Measurements from ENCODE around the gene RPL41. TPM values are rescaled to one million over a fixed set of nuclear protein-coding genes. Genes with fewer than 3 reads are reported as not detected.

The RPL41 gene
- total and polyA plus RNA-seq, 4 donors = 979 to 2,155 (median 1,482) TPM

DNA sequence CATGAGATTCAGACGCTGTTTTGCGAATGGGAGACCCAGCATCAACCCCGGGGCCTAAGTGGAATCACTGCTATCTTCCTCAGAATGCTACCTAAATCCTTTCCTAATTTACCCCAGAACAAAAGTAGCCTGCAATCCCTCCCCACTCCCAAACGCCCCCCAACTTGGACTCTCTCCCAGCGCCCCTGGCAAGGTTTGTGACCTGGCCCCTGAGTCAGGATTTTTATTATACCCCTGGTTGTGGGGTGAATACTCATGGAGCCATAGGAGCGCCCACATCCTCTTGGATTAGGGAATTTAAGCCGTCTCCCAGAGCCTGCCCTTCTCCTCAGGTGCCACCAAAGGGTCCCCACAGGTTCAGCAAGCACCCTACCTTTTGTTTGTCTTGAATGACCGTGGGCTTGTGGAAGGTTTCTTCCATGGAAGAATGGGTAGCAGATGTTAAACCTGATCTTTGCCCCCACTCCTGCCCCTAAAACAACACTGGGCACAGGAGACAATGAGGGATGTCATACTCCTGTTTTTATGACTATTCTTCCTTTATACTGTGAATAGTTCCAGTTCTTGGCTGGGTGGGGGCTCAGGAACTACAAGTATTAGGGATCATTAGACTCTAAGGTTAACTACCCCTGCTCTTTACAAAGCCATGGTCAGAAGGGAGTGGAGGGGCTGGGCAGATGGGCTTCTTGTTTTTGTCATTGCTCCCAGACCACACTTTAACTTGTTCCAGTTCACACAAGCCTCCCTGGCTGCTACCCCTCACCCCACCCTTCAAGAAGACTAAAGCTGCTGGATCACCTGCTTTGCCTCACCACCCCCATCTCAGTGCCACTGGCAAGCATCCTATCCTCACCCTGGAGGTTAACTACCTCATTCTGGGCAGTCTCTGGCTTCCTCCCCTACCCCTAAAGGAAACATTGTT is 36.6 kb downstream of the RPL41 start:
- H3K9ac ChIP-seq (ENCODE audit: low read depth in 1 of 2, low read length in 2 of 2) = peak overlapping the region; percentile 76 to 86
- 18% methylated on average over 8 of the region's 8 CpGs for WGBS
- peak overlapping the region; percentile 88 to 98 for H3K27ac ChIP-seq (ENCODE audit: low read depth in 1 of 2, low read length in 2 of 2)
- H3K27me3 ChIP-seq (ENCODE audit: control insufficient read depth in 4 of 4, insufficient read depth in 4 of 4, low read length in 3 of 4) = no peaks in the 10 kb centered on the region
- H3K36me3 ChIP-seq (ENCODE audit: control insufficient read depth in 4 of 4, insufficient read depth in 3 of 4, low read depth in 1 of 4, low read length in 3 of 4) = no peaks in the 10 kb centered on the region
- H3K4me1 ChIP-seq (ENCODE audit: control insufficient read depth in 4 of 4, insufficient read depth in 4 of 4, low read length in 3 of 4) = peaks cover 9 to 37% (median 28%) of the 10 kb centered on the region in 4 donors
- no peaks in the 10 kb centered on the region for H3K9me3 ChIP-seq (ENCODE audit: control insufficient read depth in 4 of 4, low read length in 3 of 4)
- peak overlapping the region; percentile 4 to 83 (median 79) for H3K4me3 ChIP-seq (ENCODE audit: low read depth in 1 of 3, low read length in 3 of 3)
- DNase-seq (ENCODE audit: low spot score) = no peak
- TF ChIP-seq FOXA1 (IDR thresholded peaks at IDR 0.05) = no peak
- TF ChIP-seq, protein P1, sequence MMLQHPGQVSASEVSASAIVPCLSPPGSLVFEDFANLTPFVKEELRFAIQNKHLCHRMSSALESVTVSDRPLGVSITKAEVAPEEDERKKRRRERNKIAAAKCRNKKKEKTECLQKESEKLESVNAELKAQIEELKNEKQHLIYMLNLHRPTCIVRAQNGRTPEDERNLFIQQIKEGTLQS (IDR thresholded peaks at IDR 0.05) = no peak
- no peak for TF ChIP-seq RXRA (IDR thresholded peaks at IDR 0.05)
- TF ChIP-seq NR2F2 (IDR thresholded peaks at IDR 0.05) = no peak
- TF ChIP-seq FOXA2 (IDR thresholded peaks at IDR 0.05) = no peak
- no peak for TF ChIP-seq HNF4G (IDR thresholded peaks at IDR 0.05)
- no peak for TF ChIP-seq GABPA (IDR thresholded peaks at IDR 0.05 in 1 of 2, conservative IDR thresholded peaks at IDR 0.05 in 1 of 2)
- TF ChIP-seq, protein P2, sequence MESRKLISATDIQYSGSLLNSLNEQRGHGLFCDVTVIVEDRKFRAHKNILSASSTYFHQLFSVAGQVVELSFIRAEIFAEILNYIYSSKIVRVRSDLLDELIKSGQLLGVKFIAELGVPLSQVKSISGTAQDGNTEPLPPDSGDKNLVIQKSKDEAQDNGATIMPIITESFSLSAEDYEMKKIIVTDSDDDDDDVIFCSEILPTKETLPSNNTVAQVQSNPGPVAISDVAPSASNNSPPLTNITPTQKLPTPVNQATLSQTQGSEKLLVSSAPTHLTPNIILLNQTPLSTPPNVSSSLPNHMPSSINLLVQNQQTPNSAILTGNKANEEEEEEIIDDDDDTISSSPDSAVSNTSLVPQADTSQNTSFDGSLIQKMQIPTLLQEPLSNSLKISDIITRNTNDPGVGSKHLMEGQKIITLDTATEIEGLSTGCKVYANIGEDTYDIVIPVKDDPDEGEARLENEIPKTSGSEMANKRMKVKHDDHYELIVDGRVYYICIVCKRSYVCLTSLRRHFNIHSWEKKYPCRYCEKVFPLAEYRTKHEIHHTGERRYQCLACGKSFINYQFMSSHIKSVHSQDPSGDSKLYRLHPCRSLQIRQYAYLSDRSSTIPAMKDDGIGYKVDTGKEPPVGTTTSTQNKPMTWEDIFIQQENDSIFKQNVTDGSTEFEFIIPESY (IDR thresholded peaks at IDR 0.05) = no peak
- TF ChIP-seq YY1 (IDR thresholded peaks at IDR 0.05) = no peak
- no peak for TF ChIP-seq EGR1 (IDR thresholded peaks at IDR 0.05; ENCODE audit: low read depth in 2 of 2)
- no peak for TF ChIP-seq SP1 (IDR thresholded peaks at IDR 0.05)
- no peak for TF ChIP-seq HNF4A (conservative IDR thresholded peaks at IDR 0.05)
- no peak for TF ChIP-seq JUND (IDR thresholded peaks at IDR 0.05)
- TF ChIP-seq, protein P3, sequence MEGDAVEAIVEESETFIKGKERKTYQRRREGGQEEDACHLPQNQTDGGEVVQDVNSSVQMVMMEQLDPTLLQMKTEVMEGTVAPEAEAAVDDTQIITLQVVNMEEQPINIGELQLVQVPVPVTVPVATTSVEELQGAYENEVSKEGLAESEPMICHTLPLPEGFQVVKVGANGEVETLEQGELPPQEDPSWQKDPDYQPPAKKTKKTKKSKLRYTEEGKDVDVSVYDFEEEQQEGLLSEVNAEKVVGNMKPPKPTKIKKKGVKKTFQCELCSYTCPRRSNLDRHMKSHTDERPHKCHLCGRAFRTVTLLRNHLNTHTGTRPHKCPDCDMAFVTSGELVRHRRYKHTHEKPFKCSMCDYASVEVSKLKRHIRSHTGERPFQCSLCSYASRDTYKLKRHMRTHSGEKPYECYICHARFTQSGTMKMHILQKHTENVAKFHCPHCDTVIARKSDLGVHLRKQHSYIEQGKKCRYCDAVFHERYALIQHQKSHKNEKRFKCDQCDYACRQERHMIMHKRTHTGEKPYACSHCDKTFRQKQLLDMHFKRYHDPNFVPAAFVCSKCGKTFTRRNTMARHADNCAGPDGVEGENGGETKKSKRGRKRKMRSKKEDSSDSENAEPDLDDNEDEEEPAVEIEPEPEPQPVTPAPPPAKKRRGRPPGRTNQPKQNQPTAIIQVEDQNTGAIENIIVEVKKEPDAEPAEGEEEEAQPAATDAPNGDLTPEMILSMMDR (IDR thresholded peaks at IDR 0.05; ENCODE audit: low read depth, low read length, missing input control) = no peak
- no peak for TF ChIP-seq TAF1 (conservative IDR thresholded peaks at IDR 0.05)
- no peak for TF ChIP-seq RAD21 (IDR thresholded peaks at IDR 0.05)
- TF ChIP-seq, protein P4, sequence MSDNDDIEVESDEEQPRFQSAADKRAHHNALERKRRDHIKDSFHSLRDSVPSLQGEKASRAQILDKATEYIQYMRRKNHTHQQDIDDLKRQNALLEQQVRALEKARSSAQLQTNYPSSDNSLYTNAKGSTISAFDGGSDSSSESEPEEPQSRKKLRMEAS (IDR thresholded peaks at IDR 0.05) = no peak
- TF ChIP-seq, protein P5, sequence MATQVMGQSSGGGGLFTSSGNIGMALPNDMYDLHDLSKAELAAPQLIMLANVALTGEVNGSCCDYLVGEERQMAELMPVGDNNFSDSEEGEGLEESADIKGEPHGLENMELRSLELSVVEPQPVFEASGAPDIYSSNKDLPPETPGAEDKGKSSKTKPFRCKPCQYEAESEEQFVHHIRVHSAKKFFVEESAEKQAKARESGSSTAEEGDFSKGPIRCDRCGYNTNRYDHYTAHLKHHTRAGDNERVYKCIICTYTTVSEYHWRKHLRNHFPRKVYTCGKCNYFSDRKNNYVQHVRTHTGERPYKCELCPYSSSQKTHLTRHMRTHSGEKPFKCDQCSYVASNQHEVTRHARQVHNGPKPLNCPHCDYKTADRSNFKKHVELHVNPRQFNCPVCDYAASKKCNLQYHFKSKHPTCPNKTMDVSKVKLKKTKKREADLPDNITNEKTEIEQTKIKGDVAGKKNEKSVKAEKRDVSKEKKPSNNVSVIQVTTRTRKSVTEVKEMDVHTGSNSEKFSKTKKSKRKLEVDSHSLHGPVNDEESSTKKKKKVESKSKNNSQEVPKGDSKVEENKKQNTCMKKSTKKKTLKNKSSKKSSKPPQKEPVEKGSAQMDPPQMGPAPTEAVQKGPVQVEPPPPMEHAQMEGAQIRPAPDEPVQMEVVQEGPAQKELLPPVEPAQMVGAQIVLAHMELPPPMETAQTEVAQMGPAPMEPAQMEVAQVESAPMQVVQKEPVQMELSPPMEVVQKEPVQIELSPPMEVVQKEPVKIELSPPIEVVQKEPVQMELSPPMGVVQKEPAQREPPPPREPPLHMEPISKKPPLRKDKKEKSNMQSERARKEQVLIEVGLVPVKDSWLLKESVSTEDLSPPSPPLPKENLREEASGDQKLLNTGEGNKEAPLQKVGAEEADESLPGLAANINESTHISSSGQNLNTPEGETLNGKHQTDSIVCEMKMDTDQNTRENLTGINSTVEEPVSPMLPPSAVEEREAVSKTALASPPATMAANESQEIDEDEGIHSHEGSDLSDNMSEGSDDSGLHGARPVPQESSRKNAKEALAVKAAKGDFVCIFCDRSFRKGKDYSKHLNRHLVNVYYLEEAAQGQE (IDR thresholded peaks at IDR 0.05) = no peak

All from liver (tissue), 9 donors.